HEK293 (cell line): ENCODE data around the gene GAL3ST2.
"Not testable (repeated sequence)": the region's sequence is repeated elsewhere in the genome, so short reads cannot be mapped to it uniquely, and the experiment has no call there.

Experiments
- CTCF ChIA-PET: fragments of 350-600 bp; formaldehyde crosslinking; extraction: SDS; loops from one replicate; lab custom pipeline; 2021; ENCODE audit warnings: antibody characterized with exemption; lab: Yijun Ruan, JAX
- POLR2A ChIA-PET: fragments of 300-600 bp; formaldehyde crosslinking; extraction: SDS; loops from one replicate; lab custom pipeline; 2020; ENCODE audit warnings: antibody characterized with exemption, inconsistent platforms; lab: Yijun Ruan, JAX
- H3K27ac ChIP-seq: fragments of 200-500 bp; sonication (Bioruptor generic); 2 replicates; pipeline ENCODE4 v1.5.1; 2014; ENCODE audit warnings: low read depth, low read length, control low read depth, inconsistent platforms; ENCODE audit errors: extremely low read depth
- H3K36me3 ChIP-seq, 2 experiments: fragments of 200-500 bp in 1 of 2; sonication (Bioruptor generic) in 1 of 2; 1 replicate in 1 of 2; 2 replicates in 1 of 2; pipeline ENCODE4 v1.5.1; 2014 to 2017; ENCODE audit warnings: inconsistent platforms in 2 of 2, low read length in 2 of 2; ENCODE audit not compliant: control insufficient read depth in 2 of 2, insufficient read depth in 1 of 2
- H3K4me1 ChIP-seq: fragments of 200-500 bp; sonication (Bioruptor generic); 2 replicates; pipeline ENCODE4 v1.5.1; 2014; ENCODE audit warnings: mild to moderate bottlenecking, low read length, inconsistent platforms; ENCODE audit not compliant: control insufficient read depth, insufficient read depth
- H3K4me3 ChIP-seq: 2 replicates; pipeline ENCODE4 v1.5.1; 2011; ENCODE audit warnings: low read depth, mild to moderate bottlenecking, control low read depth, low read length, moderate library complexity
- H3K9me3 ChIP-seq: fragments of 200-500 bp; sonication (Bioruptor generic); 2 replicates; pipeline ENCODE4 v1.5.1; 2014; ENCODE audit warnings: low read depth, low read length, inconsistent platforms; ENCODE audit not compliant: control insufficient read depth, insufficient read depth
- BCL11A ChIP-seq: fragments of 450-650 bp; formaldehyde crosslinking; IDR thresholded peaks from 2 replicates; pipeline ENCODE4 v1.5.1; 2016; ENCODE audit warnings: low read depth, missing biosample characterization, missing genetic modification characterization
- GLI2 ChIP-seq: fragments of 450-650 bp; formaldehyde crosslinking; IDR thresholded peaks from 2 replicates; pipeline ENCODE4; 2017; ENCODE audit warnings: missing biosample characterization, missing genetic modification characterization, low read depth, borderline replicate concordance
- HOXD13 ChIP-seq: sonication (generic); formaldehyde crosslinking; IDR thresholded peaks from 2 replicates; pipeline ENCODE4 v1.8.0; 2022; ENCODE audit warnings: missing genetic modification reagents, borderline replicate concordance
- PRDM6 ChIP-seq: fragments of 450-650 bp; formaldehyde crosslinking; IDR thresholded peaks from 2 replicates; pipeline ENCODE4 v1.5.1; 2017; ENCODE audit warnings: missing biosample characterization, missing genetic modification characterization
- SALL2 ChIP-seq: fragments of 450-650 bp; formaldehyde crosslinking; IDR thresholded peaks from 2 replicates; pipeline ENCODE4 v1.5.0; 2017; ENCODE audit warnings: missing biosample characterization, mild to moderate bottlenecking, missing genetic modification characterization, borderline replicate concordance
- SETDB1 ChIP-seq: IDR thresholded peaks from one replicate; pipeline ENCODE4 v1.6.1; 2017; ENCODE audit warnings: mild to moderate bottlenecking, low read length, moderate library complexity, mixed read lengths; ENCODE audit not compliant: insufficient read length
- SP7 ChIP-seq: fragments of 450-650 bp; formaldehyde crosslinking; IDR thresholded peaks from 2 replicates; pipeline ENCODE4 v1.5.1; 2016; ENCODE audit warnings: missing biosample characterization, missing genetic modification characterization
- TSHZ1 ChIP-seq: fragments of 450-650 bp; formaldehyde crosslinking; IDR thresholded peaks from 2 replicates; pipeline ENCODE4 v1.5.1; 2016; ENCODE audit warnings: missing biosample characterization, missing genetic modification characterization, borderline replicate concordance
- ZBTB26 ChIP-seq: fragments of 450-650 bp; formaldehyde crosslinking; optimal IDR thresholded peaks from 2 replicates; pipeline ENCODE3; 2016; ENCODE audit warnings: missing biosample characterization, mild to moderate bottlenecking, missing genetic modification characterization
- ZIC2 ChIP-seq: fragments of 450-650 bp; formaldehyde crosslinking; IDR thresholded peaks from 2 replicates; pipeline ENCODE4 v1.5.1; 2016; ENCODE audit warnings: missing biosample characterization, missing genetic modification characterization
- ZNF169 ChIP-seq: fragments of 450-650 bp; formaldehyde crosslinking; IDR thresholded peaks from 2 replicates; pipeline ENCODE4 v1.5.1; 2016; ENCODE audit warnings: missing biosample characterization, missing genetic modification characterization
- ZNF473 ChIP-seq: fragments of 450-650 bp; formaldehyde crosslinking; IDR thresholded peaks from 2 replicates; pipeline ENCODE4 v1.5.1; 2017; ENCODE audit warnings: missing biosample characterization, missing genetic modification characterization
- ZNF521 ChIP-seq: fragments of 450-650 bp; formaldehyde crosslinking; IDR thresholded peaks from 2 replicates; pipeline ENCODE4 v1.5.1; 2017; ENCODE audit warnings: missing biosample characterization, mild to moderate bottlenecking, missing genetic modification characterization
- ZNF560 ChIP-seq: fragments of 450-650 bp; formaldehyde crosslinking; IDR thresholded peaks from 2 replicates; pipeline ENCODE4 v1.5.1; 2017; ENCODE audit warnings: missing biosample characterization, missing genetic modification characterization, borderline replicate concordance
- ZNF654 ChIP-seq: fragments of 450-650 bp; formaldehyde crosslinking; IDR thresholded peaks from 2 replicates; pipeline ENCODE4 v1.5.1; 2016; ENCODE audit warnings: low read depth, missing biosample characterization, missing genetic modification characterization
- TF ChIP-seq, protein P1 (sequence below): fragments of 450-650 bp; formaldehyde crosslinking; IDR thresholded peaks from 2 replicates; pipeline ENCODE4 v1.5.1; 2017; ENCODE audit warnings: missing biosample characterization, missing genetic modification characterization
- TF ChIP-seq, protein P2 (sequence below): fragments of 450-650 bp; formaldehyde crosslinking; IDR thresholded peaks from 2 replicates; pipeline ENCODE4 v1.5.1; 2016; ENCODE audit warnings: missing biosample characterization, missing genetic modification characterization

The GAL3ST2 gene

GRCh38 chr2:241780939-241781569 lies 4.4 kb downstream of the GAL3ST2 start:
- H3K27ac ChIP-seq = no peak overlapping the region
- no peaks in the 10 kb centered on the region for H3K36me3 ChIP-seq
- no peaks in the 10 kb centered on the region for H3K9me3 ChIP-seq
- ChIA-PET POLR2A (no interaction called here), CTCF (interaction anchor here (0.6 kb wide), 1 partner anchor 45 kb away, joined by 3 read pairs; no protein-coding TSS in a partner anchor)
- peak; percentile 98 for TF ChIP-seq SETDB1
- TF ChIP-seq BCL11A (tag by site-specific recombination) = no peak
- no peak overlapping the region for H3K4me3 ChIP-seq
- H3K4me1 ChIP-seq = no peaks in the 10 kb centered on the region

GRCh38 chr2:241782053-241782452 lies 5.4 kb downstream of the GAL3ST2 start:
- H3K4me1 ChIP-seq, H3K4me3 ChIP-seq, H3K36me3 ChIP-seq, H3K9me3 ChIP-seq, H3K27ac ChIP-seq, POLR2A ChIA-PET: not testable (repeated sequence)
- CTCF ChIA-PET = interaction anchor here (0.6 kb wide), 1 partner anchor 54 kb away, joined by 4 read pairs; no protein-coding TSS in a partner anchor

DNA sequence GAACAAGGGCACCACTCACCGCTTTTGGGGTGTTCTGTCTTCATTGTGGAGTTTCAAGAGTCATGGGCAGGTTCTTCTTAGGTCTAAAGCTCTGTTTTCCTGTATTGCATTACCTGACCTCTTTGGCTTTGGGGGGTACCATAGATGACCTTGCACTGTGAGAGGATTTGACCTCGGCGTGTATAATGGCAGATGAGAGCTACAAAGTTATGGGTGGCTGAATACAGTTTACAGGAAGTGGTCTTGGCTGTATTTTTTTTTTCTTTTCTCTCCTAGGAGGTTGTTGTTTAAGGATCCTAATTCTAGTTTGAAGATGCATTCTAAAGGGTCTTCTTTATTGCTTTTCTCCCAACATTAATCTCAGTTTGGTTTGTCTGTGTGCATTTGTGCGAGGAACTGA lies 11.5 kb downstream of the GAL3ST2 start:
- TF ChIP-seq HOXD13 (no peak), ZIC2 (tag by site-specific recombination) (no peak), ZNF654 (no peak), SP7 (tag by site-specific recombination) (no peak), SALL2 (tag by site-specific recombination) (no peak), ZBTB26 (no peak), ZNF521 (tag by site-specific recombination) (no peak), GLI2 (tag by site-specific recombination) (no peak), PRDM6 (tag by site-specific recombination) (no peak), TSHZ1 (tag by site-specific recombination) (no peak), ZNF560 (tag by site-specific recombination) (no peak), ZNF473 (no peak), ZNF169 (tag by site-specific recombination) (no peak)
- TF ChIP-seq, protein P1, sequence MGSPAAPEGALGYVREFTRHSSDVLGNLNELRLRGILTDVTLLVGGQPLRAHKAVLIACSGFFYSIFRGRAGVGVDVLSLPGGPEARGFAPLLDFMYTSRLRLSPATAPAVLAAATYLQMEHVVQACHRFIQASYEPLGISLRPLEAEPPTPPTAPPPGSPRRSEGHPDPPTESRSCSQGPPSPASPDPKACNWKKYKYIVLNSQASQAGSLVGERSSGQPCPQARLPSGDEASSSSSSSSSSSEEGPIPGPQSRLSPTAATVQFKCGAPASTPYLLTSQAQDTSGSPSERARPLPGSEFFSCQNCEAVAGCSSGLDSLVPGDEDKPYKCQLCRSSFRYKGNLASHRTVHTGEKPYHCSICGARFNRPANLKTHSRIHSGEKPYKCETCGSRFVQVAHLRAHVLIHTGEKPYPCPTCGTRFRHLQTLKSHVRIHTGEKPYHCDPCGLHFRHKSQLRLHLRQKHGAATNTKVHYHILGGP (tag by site-specific recombination) = no peak
- TF ChIP-seq, protein P2, sequence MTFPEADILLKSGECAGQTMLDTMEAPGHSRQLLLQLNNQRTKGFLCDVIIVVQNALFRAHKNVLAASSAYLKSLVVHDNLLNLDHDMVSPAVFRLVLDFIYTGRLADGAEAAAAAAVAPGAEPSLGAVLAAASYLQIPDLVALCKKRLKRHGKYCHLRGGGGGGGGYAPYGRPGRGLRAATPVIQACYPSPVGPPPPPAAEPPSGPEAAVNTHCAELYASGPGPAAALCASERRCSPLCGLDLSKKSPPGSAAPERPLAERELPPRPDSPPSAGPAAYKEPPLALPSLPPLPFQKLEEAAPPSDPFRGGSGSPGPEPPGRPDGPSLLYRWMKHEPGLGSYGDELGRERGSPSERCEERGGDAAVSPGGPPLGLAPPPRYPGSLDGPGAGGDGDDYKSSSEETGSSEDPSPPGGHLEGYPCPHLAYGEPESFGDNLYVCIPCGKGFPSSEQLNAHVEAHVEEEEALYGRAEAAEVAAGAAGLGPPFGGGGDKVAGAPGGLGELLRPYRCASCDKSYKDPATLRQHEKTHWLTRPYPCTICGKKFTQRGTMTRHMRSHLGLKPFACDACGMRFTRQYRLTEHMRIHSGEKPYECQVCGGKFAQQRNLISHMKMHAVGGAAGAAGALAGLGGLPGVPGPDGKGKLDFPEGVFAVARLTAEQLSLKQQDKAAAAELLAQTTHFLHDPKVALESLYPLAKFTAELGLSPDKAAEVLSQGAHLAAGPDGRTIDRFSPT (tag by site-specific recombination) = no peak
- TF ChIP-seq, all 188 proteins: peak for 0
- CTCF ChIA-PET = no interaction called here
- Histone ChIP-seq H3K36me3 (no peaks in the 10 kb centered on the region), H3K9me3 (no peaks in the 10 kb centered on the region), H3K4me1 (no peaks in the 10 kb centered on the region), H3K27ac (no peak overlapping the region), H3K4me3 (no peak overlapping the region)
- POLR2A ChIA-PET = interaction anchor here (1.2 kb wide), 1 partner anchor 24 kb away, joined by 3 read pairs; no protein-coding TSS in a partner anchor
